Measurements from ENCODE around the gene MSGN1. TPM values are rescaled to one million over a fixed set of nuclear protein-coding genes. Genes with fewer than 3 reads are reported as not detected.

The MSGN1 gene
- total and polyA plus RNA-seq, 2 of the 4 experiments (the other 2 are of a cell fraction), result not detected

DNA sequence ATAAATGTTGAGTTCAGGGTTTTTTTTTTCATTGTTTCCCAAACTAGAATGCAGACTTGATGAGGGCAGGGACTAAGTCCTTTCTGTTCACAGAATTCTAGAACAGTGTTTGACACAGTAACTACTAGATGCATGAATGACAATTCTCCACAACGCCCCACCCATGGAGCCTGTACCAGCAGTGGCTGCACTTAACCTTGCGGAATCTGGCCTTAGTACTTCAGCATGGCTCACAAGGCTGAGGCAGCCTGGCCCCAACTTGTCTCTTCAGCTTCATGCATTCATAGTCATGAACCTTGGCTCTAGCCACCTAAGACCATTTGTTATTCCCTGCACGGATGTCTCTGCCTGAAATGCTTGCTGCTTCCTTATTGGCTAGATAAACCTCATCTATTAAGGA, 29.5 kb upstream of the MSGN1 start:
- H2BK15ac ChIP-seq (ENCODE audit: low read depth, low read length), result no peak overlapping the region
- no TSS peak for BruUV-seq (replicated peaks)
- H2BK120ac ChIP-seq (ENCODE audit: low read depth, low read length), result no peak overlapping the region
- H2BK5ac ChIP-seq (ENCODE audit: low read depth, low read length, poor library complexity, severe bottlenecking), result no peak overlapping the region
- no peak overlapping the region for H3K4me2 ChIP-seq (ENCODE audit: low read depth, low read length)
- no peak overlapping the region for H3K27ac ChIP-seq (ENCODE audit: insufficient read depth, low read length)
- no peak for DNase-seq
- intact Hi-C loops (cut with micrococcal nuclease), result no loop called here
- peaks cover 7% of the 10 kb centered on the region for H3K9me1 ChIP-seq (ENCODE audit: insufficient read depth, low read length)
- no peak overlapping the region for H2BK20ac ChIP-seq (ENCODE audit: low read depth, low read length)
- H3K36me3 ChIP-seq (ENCODE audit: control insufficient read depth, insufficient read depth, low read length), result no peaks in the 10 kb centered on the region
- H3K4ac ChIP-seq (ENCODE audit: low read depth, low read length), result no peak overlapping the region
- 67% methylated on average over 1 of the region's 3 CpGs; no CpG with 5 or more reads in 1 of the 2 experiments for WGBS, 2 experiments (ENCODE audit: extremely low coverage in 2 of 2, insufficient read length in 1 of 2)
- H3K14ac ChIP-seq (replicated peaks; ENCODE audit: low read depth, low read length), result no peak overlapping the region
- peaks cover 4% of the 10 kb centered on the region for H3K4me1 ChIP-seq (ENCODE audit: control insufficient read depth, insufficient read depth, low read length)
- H4K20me1 ChIP-seq (ENCODE audit: insufficient read depth, low read length), result no peaks in the 10 kb centered on the region
- no peak overlapping the region for H2AFZ ChIP-seq (replicated peaks; ENCODE audit: low read length, poor library complexity)
- no peaks in the 10 kb centered on the region for H3K27me3 ChIP-seq (ENCODE audit: control insufficient read depth, insufficient read depth, low read length)
- POLR2A ChIA-PET (ENCODE audit: unreplicated experiment), result no interaction called here
- H2AK9ac ChIP-seq (replicated peaks; ENCODE audit: low read depth, low read length, poor library complexity), result no peak overlapping the region
- H4K5ac ChIP-seq (ENCODE audit: low read depth, low read length), result no peak overlapping the region
- H3K23ac ChIP-seq (ENCODE audit: low read depth, low read length), result no peak overlapping the region
- H3K79me1 ChIP-seq (ENCODE audit: low read depth in 1 of 2, low read length in 2 of 2), result no peaks in the 10 kb centered on the region
- H3K9ac ChIP-seq (ENCODE audit: low read depth, low read length), result no peak overlapping the region
- ATAC-seq (ENCODE audit: low read depth), result no peak
- H4K91ac ChIP-seq (ENCODE audit: insufficient read depth, low read depth, low read length), result no peak overlapping the region
- dilution Hi-C loops (cut with HindIII; ENCODE audit: low sequenced_read_pairs, unreplicated experiment), result no loop called here
- in situ Hi-C loops (cut with MboI; ENCODE audit: low sequenced_read_pairs), result no loop called here
- H4K8ac ChIP-seq (ENCODE audit: low read depth in 2 of 2, low read length in 2 of 2), result no peak overlapping the region
- no peak overlapping the region for H3K4me3 ChIP-seq (ENCODE audit: insufficient read depth, low read depth, low read length)
- H3K18ac ChIP-seq (ENCODE audit: low read depth, low read length), result no peak overlapping the region
- no peaks in the 10 kb centered on the region for H3K9me3 ChIP-seq (ENCODE audit: control insufficient read depth, insufficient read depth, low read length)
- no peak overlapping the region for H2AK5ac ChIP-seq (ENCODE audit: low read depth, low read length)
- H3K56ac ChIP-seq (ENCODE audit: extremely low read depth, insufficient read depth, low read length), result no peak overlapping the region
- CTCF ChIA-PET, result no interaction called here
- no peak for TF ChIP-seq POLR2A (IDR thresholded peaks at IDR 0.05; ENCODE audit: low read depth, low read length)
